GM12892 (cell line): Measurements from ENCODE around the gene ABLIM1.

ENCODE experiments used
- POLR2A ChIP-seq: IDR thresholded peaks from 2 replicates; pipeline ENCODE4 v1.6.1; 2011; ENCODE audit warnings: low read depth, low read length, control low read depth
- TAF1 ChIP-seq: IDR thresholded peaks from 2 replicates; pipeline ENCODE4 v1.6.1; 2011; ENCODE audit warnings: low read depth, mild to moderate bottlenecking, control low read depth, low read length, borderline replicate concordance

DNA sequence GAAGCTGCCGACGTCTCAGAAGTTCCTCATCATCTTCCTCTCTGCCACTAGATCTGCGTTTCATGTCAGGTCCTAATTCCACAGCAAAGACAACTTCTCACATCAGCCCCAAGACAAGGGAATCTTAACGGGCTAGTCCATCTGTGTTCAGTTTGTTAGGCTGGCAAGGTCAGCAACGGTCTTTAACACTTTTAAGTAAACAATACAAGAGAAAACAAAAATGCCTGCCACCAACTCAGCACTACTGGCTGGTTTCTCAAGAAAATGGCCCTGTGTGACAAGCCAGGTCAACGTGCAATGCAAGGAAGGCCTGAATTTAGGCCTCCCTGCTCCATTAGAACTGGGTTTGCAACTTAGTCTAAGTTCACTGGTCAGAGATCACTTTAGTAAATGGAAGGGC lies 212.7 kb downstream of the ABLIM1 start:
- TF ChIP-seq POLR2A (no peak), TAF1 (no peak)
